ENCODE measurements around the gene PALS2. TPM values are rescaled to one million over a fixed set of nuclear protein-coding genes. Genes with fewer than 3 reads are reported as not detected.

Gene PALS2
- total RNA-seq (2014; rRNA removed; shearing (Covaris generic)): 9.9 and 12.9 TPM in 2 replicates

GRCh38 chr7:24572997-24573553 lies at the start of gene PALS2:
Gene PALS2 (plus strand): TSS chr7:24573452. CDS start chr7:24623668, 50,216 bp downstream.
- H3K4me1 ChIP-seq (replicated peaks): peaks cover 16% of the 10 kb centered on the region
- H3K27ac ChIP-seq: no peak within 1 kb of the TSS
- H3K9me3 ChIP-seq (replicated peaks): no peaks in the 10 kb centered on the region
- no peaks in the 10 kb centered on the region for H3K36me3 ChIP-seq
- DNase-seq (ENCODE audit: low read depth in 1 of 2, low spot score in 2 of 2): peak; percentile 49 to 70
- peaks cover 24% of the 10 kb centered on the region for H3K27me3 ChIP-seq (replicated peaks)
- peak within 1 kb of the TSS; percentile 79 for H3K4me3 ChIP-seq

- no peaks in the 10 kb centered on the region for H3K36me3 ChIP-seq
- no peaks in the 10 kb centered on the region; the same call in 1 of the 2 replicates for H3K27me3 ChIP-seq (replicated peaks)
- H3K4me1 ChIP-seq (replicated peaks): no peaks in the 10 kb centered on the region
- DNase-seq (ENCODE audit: low read depth in 1 of 2, low spot score in 2 of 2): no peak
- H3K4me3 ChIP-seq: no peak overlapping the region
- H3K27ac ChIP-seq: no peak overlapping the region
- no peaks in the 10 kb centered on the region for H3K9me3 ChIP-seq (replicated peaks)
Observed at GRCh38 chr7:24531255-24531654, 42.0 kb upstream of the PALS2 start.

- no peaks in the 10 kb centered on the region; the same call in 1 of the 2 replicates for H3K27me3 ChIP-seq (replicated peaks)
- H3K4me3 ChIP-seq: no peak overlapping the region
- no peaks in the 10 kb centered on the region for H3K9me3 ChIP-seq (replicated peaks)
- no peaks in the 10 kb centered on the region for H3K4me1 ChIP-seq (replicated peaks)
- no peak overlapping the region for H3K27ac ChIP-seq
- no peak for DNase-seq (ENCODE audit: low read depth in 1 of 2, low spot score in 2 of 2)
- H3K36me3 ChIP-seq: no peaks in the 10 kb centered on the region
Observed at GRCh38 chr7:24536682-24537081, 36.6 kb upstream of the PALS2 start.

- H3K4me3 ChIP-seq: no peak overlapping the region
- no peaks in the 10 kb centered on the region for H3K36me3 ChIP-seq
- H3K4me1 ChIP-seq (replicated peaks): no peaks in the 10 kb centered on the region
- H3K27ac ChIP-seq: no peak overlapping the region
- no peaks in the 10 kb centered on the region for H3K27me3 ChIP-seq (replicated peaks)
- no peak for DNase-seq (ENCODE audit: low read depth in 1 of 2, low spot score in 2 of 2)
- H3K9me3 ChIP-seq (replicated peaks): no peaks in the 10 kb centered on the region
Observed at GRCh38 chr7:24540956-24541355, 32.3 kb upstream of the PALS2 start.

GRCh38 chr7:24545215-24545614 lies 28.0 kb upstream of the PALS2 start:
- no peaks in the 10 kb centered on the region for H3K36me3 ChIP-seq

GRCh38 chr7:24548390-24548789 lies 24.9 kb upstream of the PALS2 start:
- H3K27ac ChIP-seq: no peak overlapping the region

More at GRCh38 chr7:24545215-24545614, 28.0 kb upstream of the PALS2 start:
- DNase-seq (ENCODE audit: low read depth in 1 of 2, low spot score in 2 of 2): no peak
- Histone ChIP-seq H3K4me3 (no peak overlapping the region), H3K9me3 (replicated peaks) (no peaks in the 10 kb centered on the region), H3K27me3 (replicated peaks) (peaks cover 3% of the 10 kb centered on the region; the same call in 1 of the 2 replicates), H3K4me1 (replicated peaks) (no peaks in the 10 kb centered on the region), H3K27ac (no peak overlapping the region)

GRCh38 chr7:24549991-24550390 lies 23.3 kb upstream of the PALS2 start:
- peaks cover 20% of the 10 kb centered on the region for H3K27me3 ChIP-seq (replicated peaks)
- H3K9me3 ChIP-seq (replicated peaks): no peaks in the 10 kb centered on the region
- no peaks in the 10 kb centered on the region for H3K36me3 ChIP-seq
- DNase-seq (ENCODE audit: low read depth in 1 of 2, low spot score in 2 of 2): no peak
- no peaks in the 10 kb centered on the region for H3K4me1 ChIP-seq (replicated peaks)
- H3K4me3 ChIP-seq: no peak overlapping the region
- no peak overlapping the region for H3K27ac ChIP-seq

More at GRCh38 chr7:24548390-24548789, 24.9 kb upstream of the PALS2 start:
- no peaks in the 10 kb centered on the region for H3K9me3 ChIP-seq (replicated peaks)
- no peaks in the 10 kb centered on the region for H3K4me1 ChIP-seq (replicated peaks)
- peaks cover 14% of the 10 kb centered on the region for H3K27me3 ChIP-seq (replicated peaks)
- H3K4me3 ChIP-seq: no peak overlapping the region
- no peak for DNase-seq (ENCODE audit: low read depth in 1 of 2, low spot score in 2 of 2)
- no peaks in the 10 kb centered on the region for H3K36me3 ChIP-seq

GRCh38 chr7:24555184-24555583 lies 18.1 kb upstream of the PALS2 start:
- H3K4me1 ChIP-seq (replicated peaks): no peaks in the 10 kb centered on the region
- H3K27me3 ChIP-seq (replicated peaks): peaks cover 27% of the 10 kb centered on the region
- H3K4me3 ChIP-seq: no peak overlapping the region
- no peak for DNase-seq (ENCODE audit: low read depth in 1 of 2, low spot score in 2 of 2)
- H3K27ac ChIP-seq: no peak overlapping the region
- no peaks in the 10 kb centered on the region for H3K36me3 ChIP-seq
- no peaks in the 10 kb centered on the region for H3K9me3 ChIP-seq (replicated peaks)

GRCh38 chr7:24555719-24556118 lies 17.5 kb upstream of the PALS2 start:
- Histone ChIP-seq H3K4me1 (replicated peaks) (no peaks in the 10 kb centered on the region), H3K27ac (no peak overlapping the region), H3K4me3 (no peak overlapping the region), H3K36me3 (no peaks in the 10 kb centered on the region), H3K9me3 (replicated peaks) (no peaks in the 10 kb centered on the region), H3K27me3 (replicated peaks) (peaks cover 27% of the 10 kb centered on the region)
- no peak for DNase-seq (ENCODE audit: low read depth in 1 of 2, low spot score in 2 of 2)

GRCh38 chr7:24560772-24561171 lies 12.5 kb upstream of the PALS2 start:
- no peaks in the 10 kb centered on the region for H3K36me3 ChIP-seq
- no peaks in the 10 kb centered on the region for H3K9me3 ChIP-seq (replicated peaks)
- H3K27ac ChIP-seq: no peak overlapping the region

GRCh38 chr7:24566274-24566673 lies 7.0 kb upstream of the PALS2 start:
- H3K9me3 ChIP-seq (replicated peaks): no peaks in the 10 kb centered on the region
- no peaks in the 10 kb centered on the region for H3K36me3 ChIP-seq
- H3K4me3 ChIP-seq: no peak overlapping the region
- no peak for DNase-seq (ENCODE audit: low read depth in 1 of 2, low spot score in 2 of 2)
- H3K27me3 ChIP-seq (replicated peaks): peaks cover 15% of the 10 kb centered on the region
- H3K27ac ChIP-seq: no peak overlapping the region
- H3K4me1 ChIP-seq (replicated peaks): no peaks in the 10 kb centered on the region

More at GRCh38 chr7:24560772-24561171, 12.5 kb upstream of the PALS2 start:
- no peaks in the 10 kb centered on the region for H3K4me1 ChIP-seq (replicated peaks)
- no peak for DNase-seq (ENCODE audit: low read depth in 1 of 2, low spot score in 2 of 2)
- H3K4me3 ChIP-seq: no peak overlapping the region
- H3K27me3 ChIP-seq (replicated peaks): peaks cover 7% of the 10 kb centered on the region

- peaks cover 24% of the 10 kb centered on the region for H3K27me3 ChIP-seq (replicated peaks)
- no peak for DNase-seq (ENCODE audit: low read depth in 1 of 2, low spot score in 2 of 2)
- H3K27ac ChIP-seq: no peak overlapping the region
- H3K4me1 ChIP-seq (replicated peaks): peaks cover 16% of the 10 kb centered on the region
- no peaks in the 10 kb centered on the region for H3K9me3 ChIP-seq (replicated peaks)
- H3K36me3 ChIP-seq: no peaks in the 10 kb centered on the region
- no peak overlapping the region for H3K4me3 ChIP-seq
Observed at GRCh38 chr7:24570983-24571382, 2.3 kb upstream of the PALS2 start.

- peaks cover 16% of the 10 kb centered on the region for H3K4me1 ChIP-seq (replicated peaks)
- no peak overlapping the region for H3K4me3 ChIP-seq
- no peaks in the 10 kb centered on the region for H3K36me3 ChIP-seq
- H3K9me3 ChIP-seq (replicated peaks): no peaks in the 10 kb centered on the region
- H3K27me3 ChIP-seq (replicated peaks): peaks cover 24% of the 10 kb centered on the region
- DNase-seq (ENCODE audit: low read depth in 1 of 2, low spot score in 2 of 2): no peak
- H3K27ac ChIP-seq: no peak overlapping the region
Observed at GRCh38 chr7:24572016-24572392, 1.2 kb upstream of the PALS2 start.

GRCh38 chr7:24572393-24572996 lies 757 bp upstream of the PALS2 start:
- no peak overlapping the region for H3K27ac ChIP-seq
- DNase-seq (ENCODE audit: low read depth in 1 of 2, low spot score in 2 of 2): peak in 1 of 2 experiments; percentile 50

More at GRCh38 chr7:24572393-24572996, 757 bp upstream of the PALS2 start:
- Histone ChIP-seq H3K36me3 (no peaks in the 10 kb centered on the region), H3K4me1 (replicated peaks) (peaks cover 16% of the 10 kb centered on the region), H3K9me3 (replicated peaks) (no peaks in the 10 kb centered on the region), H3K27me3 (replicated peaks) (peaks cover 24% of the 10 kb centered on the region), H3K4me3 (peak overlapping the region; percentile 79)

Data from SJSA1 (cell line).